Esophagus squamous epithelium (tissue), 4 donors: Measurements from ENCODE around the gene CRTAP.

Experiments
- POLR2A ChIP-seq, 4 donors: fragments of 450-650 bp; IDR thresholded peaks; one replicate each; pipeline ENCODE4 v1.6.1; 2017; ENCODE audit warnings: antibody characterized with exemption in 4 of 4, mild to moderate bottlenecking in 4 of 4, moderate library complexity in 3 of 4
- TF ChIP-seq, protein P1 (sequence below), 6 experiments: fragments of 450-650 bp in 4 of 6; fragments of 200-600 bp in 2 of 6; sonication (generic) in 2 of 6; IDR thresholded peaks; one replicate each; pipeline ENCODE4 v1.5.1; 2016 to 2019; ENCODE audit warnings: antibody characterized with exemption in 6 of 6, mild to moderate bottlenecking in 4 of 6, moderate library complexity in 4 of 6

DNA sequence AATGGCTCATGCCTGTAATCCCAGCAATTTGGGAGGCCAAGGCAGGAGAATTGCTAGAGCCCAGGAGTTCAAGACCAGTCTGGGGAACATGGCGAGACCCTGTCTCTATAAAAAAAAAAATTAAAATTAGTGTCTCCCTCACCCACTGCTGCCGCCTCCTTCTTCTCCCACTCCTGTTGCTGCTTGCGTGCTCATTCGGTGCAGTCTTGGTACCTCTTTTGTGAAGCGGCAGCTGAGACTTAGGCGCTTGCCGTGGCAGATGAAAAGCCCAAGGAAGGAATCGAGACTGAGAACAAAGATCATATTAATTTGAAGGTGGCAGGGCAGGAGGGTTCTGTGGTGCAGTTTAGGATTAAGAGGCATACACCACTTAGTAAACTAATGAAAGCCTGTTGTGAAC, 36.9 kb upstream of the CRTAP start:
- TF ChIP-seq, protein P1, sequence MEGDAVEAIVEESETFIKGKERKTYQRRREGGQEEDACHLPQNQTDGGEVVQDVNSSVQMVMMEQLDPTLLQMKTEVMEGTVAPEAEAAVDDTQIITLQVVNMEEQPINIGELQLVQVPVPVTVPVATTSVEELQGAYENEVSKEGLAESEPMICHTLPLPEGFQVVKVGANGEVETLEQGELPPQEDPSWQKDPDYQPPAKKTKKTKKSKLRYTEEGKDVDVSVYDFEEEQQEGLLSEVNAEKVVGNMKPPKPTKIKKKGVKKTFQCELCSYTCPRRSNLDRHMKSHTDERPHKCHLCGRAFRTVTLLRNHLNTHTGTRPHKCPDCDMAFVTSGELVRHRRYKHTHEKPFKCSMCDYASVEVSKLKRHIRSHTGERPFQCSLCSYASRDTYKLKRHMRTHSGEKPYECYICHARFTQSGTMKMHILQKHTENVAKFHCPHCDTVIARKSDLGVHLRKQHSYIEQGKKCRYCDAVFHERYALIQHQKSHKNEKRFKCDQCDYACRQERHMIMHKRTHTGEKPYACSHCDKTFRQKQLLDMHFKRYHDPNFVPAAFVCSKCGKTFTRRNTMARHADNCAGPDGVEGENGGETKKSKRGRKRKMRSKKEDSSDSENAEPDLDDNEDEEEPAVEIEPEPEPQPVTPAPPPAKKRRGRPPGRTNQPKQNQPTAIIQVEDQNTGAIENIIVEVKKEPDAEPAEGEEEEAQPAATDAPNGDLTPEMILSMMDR (IDR thresholded peaks at IDR 0.05) = no peak
- TF ChIP-seq POLR2A (IDR thresholded peaks at IDR 0.05) = no peak
